Gastroesophageal sphincter (tissue), 3 donors: Measurements from ENCODE around the gene SLC35E1.

Experiments
- CTCF ChIP-seq, 4 experiments: fragments of 200-600 bp in 2 of 4; fragments of 450-650 bp in 2 of 4; sonication (generic) in 1 of 4; IDR thresholded peaks; one replicate each; pipeline ENCODE4 v1.5.1; 2017 to 2019; ENCODE audit warnings: antibody characterized with exemption in 4 of 4, mild to moderate bottlenecking in 2 of 4, moderate library complexity in 2 of 4
- EP300 ChIP-seq: sonication (generic); formaldehyde crosslinking; IDR thresholded peaks from one replicate; pipeline ENCODE4 v1.6.1; 2017; ENCODE audit warnings: antibody characterized with exemption, mild to moderate bottlenecking
- POLR2A ChIP-seq, 2 donors: fragments of 450-650 bp; IDR thresholded peaks; one replicate each; pipeline ENCODE4 v1.6.1; 2017; ENCODE audit warnings: antibody characterized with exemption in 2 of 2, mild to moderate bottlenecking in 2 of 2, moderate library complexity in 1 of 2

GRCh38 chr19:16520074-16520973, 51.9 kb downstream of the SLC35E1 start:
- TF ChIP-seq CTCF (IDR thresholded peaks at IDR 0.05): no peak
- TF ChIP-seq EP300: no peak
- no peak for TF ChIP-seq POLR2A (IDR thresholded peaks at IDR 0.05)
